Measurements from ENCODE around the gene TXN.
"Not testable (repeated sequence)": the region's sequence is repeated elsewhere in the genome, so short reads cannot be mapped to it uniquely, and the experiment has no call there.

The TXN gene

DNA sequence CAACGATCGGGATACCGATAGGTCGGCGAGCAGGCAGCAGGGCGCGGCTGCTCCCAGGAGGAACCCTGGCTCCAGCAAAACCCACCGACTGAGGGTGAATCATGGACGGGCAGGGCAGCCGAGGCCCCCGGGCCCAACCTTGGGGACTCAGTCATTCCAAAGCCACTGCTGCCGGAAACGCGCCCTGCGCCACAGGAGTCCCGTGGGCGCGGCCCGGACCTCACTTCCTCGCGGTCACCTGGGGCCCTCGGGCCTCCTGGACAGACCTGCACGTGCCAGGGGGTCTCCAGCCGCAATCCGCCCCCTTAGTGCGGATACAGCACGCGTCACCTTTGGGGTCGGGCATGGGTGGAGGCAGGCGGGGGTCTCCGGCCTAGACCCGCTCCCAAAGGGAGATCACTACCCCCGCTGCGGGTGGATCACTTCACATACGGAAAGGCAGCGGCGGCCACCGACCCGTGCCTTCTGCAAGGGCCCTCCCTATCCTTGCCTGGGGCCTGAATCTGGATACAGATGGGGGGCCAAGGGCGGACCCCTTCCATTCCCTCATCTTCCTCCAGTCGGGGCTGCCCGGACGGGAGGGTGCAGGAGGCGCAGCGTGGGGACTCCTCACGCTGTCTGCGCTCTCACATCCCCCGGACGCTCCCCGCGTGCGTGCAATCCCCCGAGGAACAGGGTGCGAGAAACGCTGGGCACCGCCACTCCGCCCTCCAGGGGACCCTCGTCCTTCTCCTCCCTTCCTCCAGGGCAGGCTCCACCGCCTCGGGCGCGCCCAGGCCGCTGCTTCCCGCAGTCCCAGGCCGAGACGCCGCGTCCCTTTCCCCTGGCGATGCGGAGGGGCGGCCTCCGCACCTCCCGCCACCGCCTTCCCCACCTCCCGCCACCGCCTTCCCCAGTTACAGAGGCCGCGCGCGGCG is 586 bp downstream of the TXN start:
- peak overlapping the region; percentile 92 for H3K9ac ChIP-seq (ENCODE audit: low read length)
- peaks cover 37% of the 10 kb centered on the region for H3K4me1 ChIP-seq (ENCODE audit: control insufficient read depth, insufficient read depth, low read length)
- no peak for DNase-seq (ENCODE audit: low read depth)
- no peaks in the 10 kb centered on the region for H3K9me3 ChIP-seq (ENCODE audit: control insufficient read depth, low read length)
- no peaks in the 10 kb centered on the region for H3K27me3 ChIP-seq (replicated peaks; ENCODE audit: control insufficient read depth, insufficient read depth, low read length)
- H3K36me3 ChIP-seq (ENCODE audit: control insufficient read depth, insufficient read depth, low read length, severe bottlenecking) = peaks cover under 1% of the 10 kb centered on the region
- H3K4me3 ChIP-seq (ENCODE audit: low read length) = peak overlapping the region; percentile 89

GRCh38 chr9:110255034-110255462 is 1.3 kb downstream of the TXN start:
- Histone ChIP-seq H3K36me3 (ENCODE audit: control insufficient read depth, insufficient read depth, low read length, severe bottlenecking) (peaks cover 7% of the 10 kb centered on the region), H3K9ac (ENCODE audit: low read length) (peak overlapping the region; percentile 92), H3K9me3 (ENCODE audit: control insufficient read depth, low read length) (no peaks in the 10 kb centered on the region), H3K4me3 (ENCODE audit: low read length) (peak overlapping the region; percentile 89), H3K27me3 (replicated peaks; ENCODE audit: control insufficient read depth, insufficient read depth, low read length) (no peaks in the 10 kb centered on the region), H3K4me1 (ENCODE audit: control insufficient read depth, insufficient read depth, low read length) (peaks cover 36% of the 10 kb centered on the region)
- DNase-seq (ENCODE audit: low read depth) = peak; percentile 81

- peak overlapping the region; percentile 89 for H3K4me3 ChIP-seq (ENCODE audit: low read length)
Observed at GRCh38 chr9:110254500-110254899, 1.8 kb downstream of the TXN start.

DNA sequence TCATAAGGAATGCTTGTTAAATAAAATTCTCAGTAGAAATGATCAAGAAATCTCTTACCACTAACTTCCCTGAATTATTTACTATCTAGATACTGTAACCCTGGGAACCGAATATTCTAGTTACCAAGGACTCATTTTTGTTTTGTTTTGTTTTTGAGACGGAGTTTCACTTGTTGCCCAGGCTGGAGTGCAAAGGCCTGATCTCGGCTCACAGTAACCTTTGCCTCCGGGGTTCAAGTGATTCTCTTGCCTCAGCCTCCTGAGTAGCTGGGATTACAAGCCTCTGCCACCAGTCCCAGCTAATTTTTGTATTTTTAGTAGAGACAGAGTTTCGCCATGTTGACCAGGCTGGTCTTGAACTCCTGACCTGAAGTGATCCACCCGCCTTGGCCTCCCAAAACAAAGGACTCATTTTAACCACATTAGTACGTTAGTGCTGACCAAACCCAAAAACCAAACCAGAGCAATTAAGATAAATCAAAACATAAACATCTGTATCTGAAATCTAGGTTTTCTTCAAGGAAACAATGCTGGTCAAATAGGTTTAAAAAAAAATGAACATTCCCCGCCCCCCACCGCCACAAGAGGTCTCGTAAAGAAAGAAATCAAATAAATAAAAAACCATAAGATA is 3.7 kb downstream of the TXN start:
- H3K9ac ChIP-seq (ENCODE audit: low read length) = no peak overlapping the region
- no peaks in the 10 kb centered on the region for H3K27me3 ChIP-seq (replicated peaks; ENCODE audit: control insufficient read depth, insufficient read depth, low read length)
- peaks cover 22% of the 10 kb centered on the region for H3K4me1 ChIP-seq (ENCODE audit: control insufficient read depth, insufficient read depth, low read length)
- H3K9me3 ChIP-seq (ENCODE audit: control insufficient read depth, low read length) = no peaks in the 10 kb centered on the region
- peaks cover 29% of the 10 kb centered on the region for H3K36me3 ChIP-seq (ENCODE audit: control insufficient read depth, insufficient read depth, low read length, severe bottlenecking)
- DNase-seq (ENCODE audit: low read depth) = no peak
- peak overlapping the region; percentile 89 for H3K4me3 ChIP-seq (ENCODE audit: low read length)

More at GRCh38 chr9:110254500-110254899, 1.8 kb downstream of the TXN start:
- no peaks in the 10 kb centered on the region for H3K9me3 ChIP-seq (ENCODE audit: control insufficient read depth, low read length)
- DNase-seq (ENCODE audit: low read depth) = no peak
- H3K4me1 ChIP-seq (ENCODE audit: control insufficient read depth, insufficient read depth, low read length) = peaks cover 36% of the 10 kb centered on the region
- no peaks in the 10 kb centered on the region for H3K27me3 ChIP-seq (replicated peaks; ENCODE audit: control insufficient read depth, insufficient read depth, low read length)
- peak overlapping the region; percentile 92 for H3K9ac ChIP-seq (ENCODE audit: low read length)
- peaks cover 13% of the 10 kb centered on the region for H3K36me3 ChIP-seq (ENCODE audit: control insufficient read depth, insufficient read depth, low read length, severe bottlenecking)

DNA sequence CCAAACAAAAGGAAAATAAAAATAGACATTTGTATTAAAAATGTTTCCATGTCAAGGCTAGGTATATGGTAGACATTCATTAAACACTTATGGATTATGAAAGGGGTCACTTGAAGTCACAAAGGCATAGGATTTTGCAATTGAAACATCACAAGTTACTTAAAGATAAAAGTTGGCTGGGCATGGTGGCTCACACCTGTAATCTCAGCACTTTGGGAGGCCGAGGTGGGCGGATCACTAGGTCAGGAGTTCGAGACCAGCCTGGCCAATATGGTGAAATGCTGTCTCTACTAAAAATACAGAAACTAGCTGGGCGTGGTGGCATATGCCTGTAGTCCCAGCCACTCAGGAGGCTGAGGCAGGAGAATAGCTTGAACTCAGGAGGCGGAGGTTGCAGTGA is 4.5 kb downstream of the TXN start:
- peaks cover 37% of the 10 kb centered on the region for H3K36me3 ChIP-seq (ENCODE audit: control insufficient read depth, insufficient read depth, low read length, severe bottlenecking)
- not testable (repeated sequence) for DNase-seq (ENCODE audit: low read depth); H3K27me3 ChIP-seq (replicated peaks; ENCODE audit: control insufficient read depth, insufficient read depth, low read length); H3K9me3 ChIP-seq (ENCODE audit: control insufficient read depth, low read length); H3K4me3 ChIP-seq (ENCODE audit: low read length); H3K9ac ChIP-seq (ENCODE audit: low read length)
- H3K4me1 ChIP-seq (ENCODE audit: control insufficient read depth, insufficient read depth, low read length) = peaks cover 15% of the 10 kb centered on the region

GRCh38 chr9:110251212-110251611 is 5.1 kb downstream of the TXN start:
- peaks cover 15% of the 10 kb centered on the region for H3K4me1 ChIP-seq (ENCODE audit: control insufficient read depth, insufficient read depth, low read length)

DNA sequence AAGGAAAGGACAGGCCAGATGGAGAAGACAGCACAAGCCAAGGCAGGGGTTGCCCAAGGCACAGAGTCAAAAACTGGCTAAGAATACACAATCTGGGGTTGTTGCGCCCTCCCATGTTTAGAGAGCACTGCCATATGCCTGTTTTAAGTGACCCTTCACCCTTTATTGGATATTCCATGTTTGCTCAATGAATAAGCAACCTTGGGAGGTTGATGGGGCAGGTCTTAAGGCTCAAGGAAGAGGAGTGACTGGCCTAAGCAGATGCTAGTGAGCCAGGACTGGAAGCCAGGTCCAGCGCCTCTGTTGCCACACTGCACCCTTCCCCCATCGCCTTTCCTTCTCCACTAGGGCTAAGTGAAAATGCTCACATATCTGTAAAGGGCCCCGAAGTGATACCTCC is 6.7 kb downstream of the TXN start:
- Histone ChIP-seq H3K9ac (ENCODE audit: low read length) (no peak overlapping the region), H3K4me3 (ENCODE audit: low read length) (no peak overlapping the region), H3K4me1 (ENCODE audit: control insufficient read depth, insufficient read depth, low read length) (peaks cover 21% of the 10 kb centered on the region), H3K9me3 (ENCODE audit: control insufficient read depth, low read length) (no peaks in the 10 kb centered on the region), H3K36me3 (ENCODE audit: control insufficient read depth, insufficient read depth, low read length, severe bottlenecking) (peaks cover 53% of the 10 kb centered on the region), H3K27me3 (replicated peaks; ENCODE audit: control insufficient read depth, insufficient read depth, low read length) (no peaks in the 10 kb centered on the region)
- DNase-seq (ENCODE audit: low read depth) = no peak

More at GRCh38 chr9:110251212-110251611, 5.1 kb downstream of the TXN start:
- H3K4me3 ChIP-seq (ENCODE audit: low read length) = no peak overlapping the region
- peaks cover 43% of the 10 kb centered on the region for H3K36me3 ChIP-seq (ENCODE audit: control insufficient read depth, insufficient read depth, low read length, severe bottlenecking)
- DNase-seq (ENCODE audit: low read depth) = no peak
- H3K9ac ChIP-seq (ENCODE audit: low read length) = no peak overlapping the region
- H3K27me3 ChIP-seq (replicated peaks; ENCODE audit: control insufficient read depth, insufficient read depth, low read length) = no peaks in the 10 kb centered on the region
- no peaks in the 10 kb centered on the region for H3K9me3 ChIP-seq (ENCODE audit: control insufficient read depth, low read length)

DNA sequence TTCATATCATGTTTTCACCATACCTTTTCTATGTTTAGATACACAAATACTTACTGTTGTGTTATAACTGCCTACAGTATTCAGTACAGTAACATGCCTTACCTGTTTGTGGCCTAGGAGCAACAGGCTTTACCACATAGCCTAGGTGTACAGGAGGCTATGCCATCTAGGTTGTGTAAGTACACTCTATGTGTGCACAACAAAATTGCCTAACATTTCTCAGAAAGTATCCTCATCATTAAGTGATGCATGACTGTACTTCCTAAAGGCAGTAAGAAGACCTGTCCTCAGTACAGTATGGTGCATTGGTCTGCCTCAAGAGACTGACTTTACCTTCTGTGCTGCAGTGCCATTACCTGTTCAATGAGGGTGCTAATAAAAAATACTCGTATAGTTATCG is 7.9 kb downstream of the TXN start:
- Histone ChIP-seq H3K9me3 (ENCODE audit: control insufficient read depth, low read length) (no peaks in the 10 kb centered on the region), H3K9ac (ENCODE audit: low read length) (no peak overlapping the region), H3K27me3 (replicated peaks; ENCODE audit: control insufficient read depth, insufficient read depth, low read length) (no peaks in the 10 kb centered on the region), H3K36me3 (ENCODE audit: control insufficient read depth, insufficient read depth, low read length, severe bottlenecking) (peaks cover 66% of the 10 kb centered on the region), H3K4me3 (ENCODE audit: low read length) (no peak overlapping the region), H3K4me1 (ENCODE audit: control insufficient read depth, insufficient read depth, low read length) (peaks cover 10% of the 10 kb centered on the region)
- DNase-seq (ENCODE audit: low read depth) = no peak

DNA sequence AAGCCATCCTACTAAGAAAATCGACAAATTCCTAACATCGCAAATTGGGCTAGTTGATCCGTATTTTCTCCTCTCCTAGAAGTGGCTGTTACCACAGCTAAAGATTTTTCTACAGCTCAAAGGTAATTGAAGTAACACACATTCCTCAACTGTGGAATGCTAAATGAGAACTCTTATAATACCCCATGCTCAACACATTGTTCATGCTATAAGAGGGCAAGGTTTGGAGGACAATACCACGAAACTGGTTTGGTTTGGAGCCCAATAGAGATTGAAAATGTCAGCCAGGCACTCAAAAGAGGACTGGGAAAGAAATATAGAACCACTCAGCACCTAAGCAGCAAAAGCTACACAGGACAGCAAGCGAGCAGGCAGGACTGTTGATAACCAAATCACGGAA is 10.1 kb downstream of the TXN start:
- H3K36me3 ChIP-seq (ENCODE audit: control insufficient read depth, insufficient read depth, low read length, severe bottlenecking) = peaks cover 85% of the 10 kb centered on the region

GRCh38 chr9:110244616-110245015 is 11.7 kb downstream of the TXN start:
- H3K36me3 ChIP-seq (ENCODE audit: control insufficient read depth, insufficient read depth, low read length, severe bottlenecking) = peaks cover 73% of the 10 kb centered on the region
- DNase-seq (ENCODE audit: low read depth) = no peak
- no peak overlapping the region for H3K9ac ChIP-seq (ENCODE audit: low read length)
- H3K4me3 ChIP-seq (ENCODE audit: low read length) = no peak overlapping the region
- H3K27me3 ChIP-seq (replicated peaks; ENCODE audit: control insufficient read depth, insufficient read depth, low read length) = no peaks in the 10 kb centered on the region
- H3K9me3 ChIP-seq (ENCODE audit: control insufficient read depth, low read length) = no peaks in the 10 kb centered on the region
- peaks cover 13% of the 10 kb centered on the region for H3K4me1 ChIP-seq (ENCODE audit: control insufficient read depth, insufficient read depth, low read length)

More for the DNA sequence above, 10.1 kb downstream of the TXN start:
- Histone ChIP-seq H3K9me3 (ENCODE audit: control insufficient read depth, low read length) (no peaks in the 10 kb centered on the region), H3K4me1 (ENCODE audit: control insufficient read depth, insufficient read depth, low read length) (peaks cover 13% of the 10 kb centered on the region), H3K27me3 (replicated peaks; ENCODE audit: control insufficient read depth, insufficient read depth, low read length) (no peaks in the 10 kb centered on the region), H3K4me3 (ENCODE audit: low read length) (no peak overlapping the region), H3K9ac (ENCODE audit: low read length) (no peak overlapping the region)
- DNase-seq (ENCODE audit: low read depth) = no peak

- Histone ChIP-seq H3K9me3 (ENCODE audit: control insufficient read depth, low read length) (no peaks in the 10 kb centered on the region), H3K9ac (ENCODE audit: low read length) (no peak overlapping the region), H3K27me3 (replicated peaks; ENCODE audit: control insufficient read depth, insufficient read depth, low read length) (no peaks in the 10 kb centered on the region), H3K36me3 (ENCODE audit: control insufficient read depth, insufficient read depth, low read length, severe bottlenecking) (peaks cover 49% of the 10 kb centered on the region), H3K4me1 (ENCODE audit: control insufficient read depth, insufficient read depth, low read length) (peaks cover 13% of the 10 kb centered on the region), H3K4me3 (ENCODE audit: low read length) (no peak overlapping the region)
- DNase-seq (ENCODE audit: low read depth) = no peak
Observed at GRCh38 chr9:110241858-110242321, 14.4 kb downstream of the TXN start.

Data from adipocyte (in vitro differentiated cells).